Suprapubic skin (tissue), 4 donors: Measurements from ENCODE around the gene CILP.

ENCODE experiments used
- CTCF ChIP-seq, 2 donors: fragments of 200-600 bp in 1 of 2; fragments of 450-650 bp in 1 of 2; sonication (generic) in 1 of 2; IDR thresholded peaks; one replicate each; pipeline ENCODE4 v1.5.1; 2016 to 2019; ENCODE audit warnings: antibody characterized with exemption in 2 of 2, mild to moderate bottlenecking in 1 of 2, moderate library complexity in 1 of 2
- EP300 ChIP-seq: sonication (generic); formaldehyde crosslinking; IDR thresholded peaks from one replicate; pipeline ENCODE4 v1.6.1; 2017; ENCODE audit warnings: antibody characterized with exemption
- POLR2A ChIP-seq, 2 donors: fragments of 450-650 bp; IDR thresholded peaks; one replicate each; pipeline ENCODE4 v1.6.1; 2017; ENCODE audit warnings: antibody characterized with exemption in 2 of 2, mild to moderate bottlenecking in 2 of 2, moderate library complexity in 2 of 2
- POLR2AphosphoS5 ChIP-seq, 3 donors: sonication (generic); formaldehyde crosslinking; IDR thresholded peaks; one replicate each; pipeline ENCODE4 v1.6.1; 2017; ENCODE audit warnings: antibody characterized with exemption in 3 of 3

GRCh38 chr15:65210770-65211481, at the start of gene CILP:
- TF ChIP-seq CTCF (IDR thresholded peaks at IDR 0.05) (no peak), POLR2AphosphoS5 (IDR thresholded peaks at IDR 0.05) (no peak), POLR2A (IDR thresholded peaks at IDR 0.05) (no peak), EP300 (no peak)
